Epithelial cell of esophagus (primary cell): Measurements from ENCODE around the gene CIC.

Experiments used
- DNase-seq: peaks from one replicate; pipeline ENCODE4 v3.0.0; 2010; ENCODE audit warnings: low read depth
- H3K4me3 ChIP-seq: 2 replicates; pipeline ENCODE4 v1.5.1; 2011; ENCODE audit warnings: mild to moderate bottlenecking, low read length, control low read depth
- TF ChIP-seq, protein P1 (sequence below): IDR thresholded peaks from 2 replicates; pipeline ENCODE4 v1.5.1; 2011; ENCODE audit warnings: low read depth, mild to moderate bottlenecking, low read length, control low read depth, inconsistent platforms; ENCODE audit not compliant: insufficient read depth; ENCODE audit errors: missing control alignments

Gene CIC

DNA sequence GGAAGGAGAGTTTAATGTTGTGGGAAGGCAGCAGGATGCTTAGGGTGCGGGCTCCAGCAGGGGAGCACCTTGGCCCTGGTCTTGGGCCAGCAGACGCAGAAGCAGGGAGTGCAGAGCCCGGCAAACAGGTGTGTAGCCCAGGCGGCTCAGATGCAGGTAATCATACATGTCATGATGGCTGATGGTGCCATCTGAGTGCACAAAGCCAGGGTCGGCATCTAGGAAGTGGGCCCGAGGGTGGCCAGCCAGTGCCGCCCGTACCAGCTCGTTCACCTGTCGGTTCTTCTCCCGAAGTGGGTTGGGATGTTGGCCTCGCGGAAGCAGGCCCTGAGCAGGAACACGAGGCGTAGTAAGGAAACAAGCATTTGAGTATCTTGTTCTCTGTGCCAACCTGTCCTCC lies 28.0 kb downstream of the CIC start:
- TF ChIP-seq, protein P1, sequence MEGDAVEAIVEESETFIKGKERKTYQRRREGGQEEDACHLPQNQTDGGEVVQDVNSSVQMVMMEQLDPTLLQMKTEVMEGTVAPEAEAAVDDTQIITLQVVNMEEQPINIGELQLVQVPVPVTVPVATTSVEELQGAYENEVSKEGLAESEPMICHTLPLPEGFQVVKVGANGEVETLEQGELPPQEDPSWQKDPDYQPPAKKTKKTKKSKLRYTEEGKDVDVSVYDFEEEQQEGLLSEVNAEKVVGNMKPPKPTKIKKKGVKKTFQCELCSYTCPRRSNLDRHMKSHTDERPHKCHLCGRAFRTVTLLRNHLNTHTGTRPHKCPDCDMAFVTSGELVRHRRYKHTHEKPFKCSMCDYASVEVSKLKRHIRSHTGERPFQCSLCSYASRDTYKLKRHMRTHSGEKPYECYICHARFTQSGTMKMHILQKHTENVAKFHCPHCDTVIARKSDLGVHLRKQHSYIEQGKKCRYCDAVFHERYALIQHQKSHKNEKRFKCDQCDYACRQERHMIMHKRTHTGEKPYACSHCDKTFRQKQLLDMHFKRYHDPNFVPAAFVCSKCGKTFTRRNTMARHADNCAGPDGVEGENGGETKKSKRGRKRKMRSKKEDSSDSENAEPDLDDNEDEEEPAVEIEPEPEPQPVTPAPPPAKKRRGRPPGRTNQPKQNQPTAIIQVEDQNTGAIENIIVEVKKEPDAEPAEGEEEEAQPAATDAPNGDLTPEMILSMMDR: no peak
- H3K4me3 ChIP-seq: no peak overlapping the region

DNA sequence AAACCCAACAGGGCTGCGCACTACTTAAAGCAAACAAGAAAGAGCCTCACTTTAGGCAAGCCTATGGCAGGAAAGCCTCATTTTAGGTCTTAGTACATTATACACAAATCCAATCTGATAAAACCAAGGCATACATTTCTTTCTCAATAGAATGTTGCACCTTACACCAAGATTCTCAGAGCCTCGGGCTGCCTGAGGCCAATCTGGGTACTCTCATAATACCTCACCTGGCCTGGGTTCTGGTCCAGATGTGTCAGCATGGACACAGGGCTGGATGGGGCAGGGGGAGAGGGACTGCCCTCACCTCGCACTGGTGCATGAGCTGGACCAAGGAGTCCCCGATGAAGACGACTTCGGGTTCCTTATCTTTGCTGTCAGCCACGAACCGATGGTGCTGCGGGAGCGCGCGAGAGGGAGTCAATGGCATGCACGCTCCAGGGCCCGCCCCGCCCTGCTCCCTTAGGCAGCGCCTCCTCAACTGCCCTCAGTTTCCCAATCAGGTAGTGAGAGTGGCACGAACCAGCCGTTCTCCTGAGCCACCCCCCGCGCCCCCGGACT lies 32.7 kb downstream of the CIC start, which contains the start of gene PRR19:
Gene PRR19, plus strand, starts transcription at position 487 of the 558 bp plus-strand sequence. CDS start 7,453 bp downstream, outside the sequence.
- H3K4me3 ChIP-seq: peak within 1 kb of the TSS; percentile 61
- TF ChIP-seq, protein P1: no peak
- peak; percentile 42 for DNase-seq

More for the DNA sequence above, 28.0 kb downstream of the CIC start:
- no peak for DNase-seq

GRCh38 chr19:42303101-42303464 lies 34.0 kb downstream of the CIC start:
- TF ChIP-seq, protein P1: no peak
- DNase-seq: no peak
- peak overlapping the region; percentile 61 for H3K4me3 ChIP-seq

GRCh38 chr19:42303876-42304275 lies 34.8 kb downstream of the CIC start:
- DNase-seq: no peak
- H3K4me3 ChIP-seq: no peak overlapping the region
- TF ChIP-seq, protein P1: no peak

DNA sequence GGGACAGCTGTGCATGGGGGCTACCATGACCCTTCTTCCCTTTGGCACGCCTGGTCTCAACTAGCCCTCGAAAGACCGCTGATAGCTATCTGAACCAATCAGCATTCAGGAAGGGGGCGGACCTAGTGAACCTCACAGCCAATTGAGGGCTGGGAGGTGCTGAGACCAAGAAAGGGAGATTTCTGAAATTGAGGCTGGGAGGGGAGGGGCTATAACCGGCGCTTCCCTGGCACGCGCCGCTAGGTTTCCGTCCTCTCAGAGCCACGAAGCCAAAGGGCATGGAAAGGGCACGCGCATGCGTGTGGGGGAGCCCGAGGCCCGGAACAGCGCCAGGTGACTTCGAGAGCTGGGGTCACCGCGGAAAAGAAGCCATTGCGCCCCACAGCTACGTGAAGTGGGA lies 37.6 kb downstream of the CIC start:
- TF ChIP-seq, protein P1: no peak
- DNase-seq: no peak
- H3K4me3 ChIP-seq: no peak overlapping the region

DNA sequence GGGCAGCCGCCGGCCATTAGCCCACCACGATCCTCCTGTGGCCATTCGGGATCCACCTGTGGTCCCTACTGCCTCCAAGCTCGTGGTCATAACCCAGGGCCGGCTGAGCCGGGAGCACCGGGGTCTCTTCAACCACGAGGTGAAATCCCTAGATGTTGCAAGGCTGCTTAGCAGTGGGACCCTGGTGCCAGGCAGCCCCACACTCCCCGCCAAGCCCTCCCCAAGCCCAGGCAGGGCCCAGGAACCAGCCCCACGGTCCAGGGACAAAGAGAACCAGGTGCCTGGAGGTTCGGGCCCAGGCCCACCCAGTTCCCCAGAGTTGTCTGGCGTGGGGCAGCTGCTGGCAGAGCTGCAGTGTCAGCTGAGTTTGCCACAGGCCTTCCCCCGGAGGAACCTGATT lies 40.6 kb downstream of the CIC start:
- H3K4me3 ChIP-seq: no peak overlapping the region
- DNase-seq: no peak
- TF ChIP-seq, protein P1: no peak

DNA sequence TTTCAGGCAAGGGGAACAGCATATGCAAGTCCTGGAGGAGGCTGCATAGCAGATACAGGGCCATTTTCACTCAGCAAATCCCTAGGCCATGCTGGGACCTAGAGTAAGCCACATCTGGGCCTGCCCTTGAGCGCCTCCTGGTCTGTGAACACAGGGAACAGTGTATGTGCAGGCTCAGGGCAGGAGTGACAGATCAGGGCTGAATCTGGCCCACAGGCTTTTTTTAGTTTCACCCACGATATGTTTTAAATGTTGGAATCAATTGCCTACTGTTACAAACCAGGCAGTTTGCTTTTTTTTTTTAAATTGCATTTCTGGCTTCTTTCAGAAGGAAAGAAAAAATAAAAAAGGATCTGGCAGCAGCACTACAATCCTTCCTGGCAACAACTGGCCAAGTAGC lies 42.6 kb downstream of the CIC start:
- peak; percentile 38 for DNase-seq
- TF ChIP-seq, protein P1: peak; percentile 34
- no peak overlapping the region for H3K4me3 ChIP-seq
